ENCODE results near the gene ANKRD31.

DNA sequence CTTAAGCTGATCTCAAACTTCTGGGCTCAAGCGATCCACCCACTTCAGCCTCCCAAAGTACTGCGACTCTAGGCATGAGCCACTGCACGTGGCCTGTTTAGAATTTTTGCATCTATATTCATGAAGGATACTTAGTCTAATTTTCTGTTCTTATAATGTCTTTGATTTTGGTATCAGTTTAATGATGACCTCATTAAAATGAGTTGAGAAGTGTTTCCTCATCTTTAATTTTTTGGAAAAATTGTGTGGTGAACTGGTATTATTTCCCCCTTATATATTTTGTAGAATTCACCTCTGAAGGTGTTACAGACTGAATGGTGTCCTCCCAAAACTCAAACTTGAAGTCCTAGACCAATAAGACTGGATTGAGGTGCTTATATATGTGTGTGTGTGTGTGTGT lies 46.5 kb downstream of the ANKRD31 start:
- TF ChIP-seq, protein P1, sequence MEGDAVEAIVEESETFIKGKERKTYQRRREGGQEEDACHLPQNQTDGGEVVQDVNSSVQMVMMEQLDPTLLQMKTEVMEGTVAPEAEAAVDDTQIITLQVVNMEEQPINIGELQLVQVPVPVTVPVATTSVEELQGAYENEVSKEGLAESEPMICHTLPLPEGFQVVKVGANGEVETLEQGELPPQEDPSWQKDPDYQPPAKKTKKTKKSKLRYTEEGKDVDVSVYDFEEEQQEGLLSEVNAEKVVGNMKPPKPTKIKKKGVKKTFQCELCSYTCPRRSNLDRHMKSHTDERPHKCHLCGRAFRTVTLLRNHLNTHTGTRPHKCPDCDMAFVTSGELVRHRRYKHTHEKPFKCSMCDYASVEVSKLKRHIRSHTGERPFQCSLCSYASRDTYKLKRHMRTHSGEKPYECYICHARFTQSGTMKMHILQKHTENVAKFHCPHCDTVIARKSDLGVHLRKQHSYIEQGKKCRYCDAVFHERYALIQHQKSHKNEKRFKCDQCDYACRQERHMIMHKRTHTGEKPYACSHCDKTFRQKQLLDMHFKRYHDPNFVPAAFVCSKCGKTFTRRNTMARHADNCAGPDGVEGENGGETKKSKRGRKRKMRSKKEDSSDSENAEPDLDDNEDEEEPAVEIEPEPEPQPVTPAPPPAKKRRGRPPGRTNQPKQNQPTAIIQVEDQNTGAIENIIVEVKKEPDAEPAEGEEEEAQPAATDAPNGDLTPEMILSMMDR (IDR thresholded peaks at IDR 0.05): no peak
- TF ChIP-seq EP300 (IDR thresholded peaks at IDR 0.05): no peak
- no peak for TF ChIP-seq POLR2AphosphoS5 (IDR thresholded peaks at IDR 0.05)
- no peak for TF ChIP-seq POLR2A (IDR thresholded peaks at IDR 0.05; ENCODE audit: low read depth)

All from esophagus muscularis mucosa (tissue), 4 donors.